HL-60/S4 treated with retinoic acid at 250 ng/mL for 4 days and 3 days (cell line): ENCODE results near the gene SRGAP2.
"Not testable (repeated sequence)": the region's sequence is repeated elsewhere in the genome, so short reads cannot be mapped to it uniquely, and the experiment has no call there.

Experiments
- in situ Hi-C: fragments of 300-500 bp; cut with MboI; formaldehyde crosslinking; loops from 2 replicates; pipeline ENCODE4 v1.7.0; 2022; ENCODE audit warnings: low sequenced_read_pairs

The SRGAP2 gene

GRCh38 chr1:206203364-206204158, at the start of gene SRGAP2:
TSS of gene SRGAP2 (plus strand) at chr1:206203541. CDS start at chr1:206205971, 2,430 bp downstream.
- in situ Hi-C loops: not testable (repeated sequence)

GRCh38 chr1:206167350-206168029, 35.9 kb upstream of the SRGAP2 start:
- in situ Hi-C loops: not testable (repeated sequence)

- in situ Hi-C loops: not testable (repeated sequence)
Observed at GRCh38 chr1:206169794-206170193, 33.5 kb upstream of the SRGAP2 start.

GRCh38 chr1:206173110-206173719, 30.1 kb upstream of the SRGAP2 start:
- in situ Hi-C loops: not testable (repeated sequence)

GRCh38 chr1:206174182-206174868, 29.0 kb upstream of the SRGAP2 start:
- in situ Hi-C loops: not testable (repeated sequence)

- in situ Hi-C loops: not testable (repeated sequence)
Observed at GRCh38 chr1:206175459-206176113, 27.8 kb upstream of the SRGAP2 start.

- in situ Hi-C loops: not testable (repeated sequence)
Observed at GRCh38 chr1:206176114-206176502, 27.2 kb upstream of the SRGAP2 start.

GRCh38 chr1:206178061-206178989, 25.0 kb upstream of the SRGAP2 start:
- in situ Hi-C loops: not testable (repeated sequence)

GRCh38 chr1:206179666-206180065, 23.7 kb upstream of the SRGAP2 start:
- in situ Hi-C loops: not testable (repeated sequence)

GRCh38 chr1:206182368-206183317, 20.7 kb upstream of the SRGAP2 start:
- in situ Hi-C loops: not testable (repeated sequence)

GRCh38 chr1:206183788-206184187, 19.6 kb upstream of the SRGAP2 start:
- in situ Hi-C loops: not testable (repeated sequence)

- in situ Hi-C loops: not testable (repeated sequence)
Observed at GRCh38 chr1:206185778-206186177, 17.6 kb upstream of the SRGAP2 start.

GRCh38 chr1:206186826-206187225, 16.5 kb upstream of the SRGAP2 start:
- in situ Hi-C loops: not testable (repeated sequence)

- in situ Hi-C loops: not testable (repeated sequence)
Observed at GRCh38 chr1:206195182-206195581, 8.2 kb upstream of the SRGAP2 start.

GRCh38 chr1:206196748-206197424, 6.5 kb upstream of the SRGAP2 start:
- in situ Hi-C loops: not testable (repeated sequence)

- in situ Hi-C loops: not testable (repeated sequence)
Observed at GRCh38 chr1:206202789-206203363, 465 bp upstream of the SRGAP2 start, which contains the start of gene FAM72A. TSS of gene FAM72A (minus strand) at chr1:206202839. CDS start at chr1:206202025, 814 bp downstream.

- in situ Hi-C loops: not testable (repeated sequence)
Observed at GRCh38 chr1:206204159-206204511, 794 bp downstream of the SRGAP2 start.
